Endothelial cell (in vitro differentiated cells): ENCODE measurements around the gene WDFY4. TPM values are rescaled to one million over a fixed set of nuclear protein-coding genes. Genes with fewer than 3 reads are reported as not detected.

ENCODE experiments used
- DNase-seq: peaks from one replicate; pipeline ENCODE4 v3.0.0; 2021; ENCODE audit warnings: low spot score
- H3K27ac Mint-ChIP-seq: one replicate; pipeline ENCODE4 v1.8.0; 2021; ENCODE audit warnings: mixed read lengths, inconsistent platforms; ENCODE audit not compliant: unreplicated experiment
- H3K27me3 Mint-ChIP-seq: one replicate; pipeline ENCODE4 v1.8.0; 2021; ENCODE audit warnings: mild to moderate bottlenecking, moderate library complexity, mixed read lengths, inconsistent platforms; ENCODE audit not compliant: unreplicated experiment
- H3K36me3 Mint-ChIP-seq: one replicate; pipeline ENCODE4 v1.8.0; 2021; ENCODE audit warnings: mild to moderate bottlenecking, low read depth, mixed read lengths, inconsistent platforms; ENCODE audit not compliant: unreplicated experiment
- H3K4me1 Mint-ChIP-seq: one replicate; pipeline ENCODE4 v1.8.0; 2021; ENCODE audit warnings: mild to moderate bottlenecking, mixed read lengths, inconsistent platforms; ENCODE audit not compliant: unreplicated experiment
- H3K4me3 Mint-ChIP-seq: one replicate; pipeline ENCODE4 v1.8.0; 2021; ENCODE audit warnings: mild to moderate bottlenecking, mixed read lengths, inconsistent platforms; ENCODE audit not compliant: unreplicated experiment
- H3K9me3 Mint-ChIP-seq: one replicate; pipeline ENCODE4 v1.8.0; 2021; ENCODE audit warnings: mixed read lengths, inconsistent platforms; ENCODE audit not compliant: unreplicated experiment
- CTCF ChIP-seq: fragments of 200-600 bp; sonication (generic); IDR thresholded peaks from one replicate; pipeline ENCODE4 v1.5.0; 2021; ENCODE audit warnings: antibody characterized with exemption; ENCODE audit not compliant: unreplicated experiment
- total RNA-seq: library from RNA; stranded (reverse); fragmentation: NEBNext Ultra II Directional; extraction: Animal tissue kit (Norgen Biotek cat#: 25700); gene quantifications from one replicate; pipeline ENCODE4 v1.2.1, GENCODE V29; 2021; ENCODE audit not compliant: unreplicated experiment

The WDFY4 gene
- total RNA-seq, 1 donor from 2014 or later = 0.54 TPM

GRCh38 chr10:48733329-48733728, 48.7 kb downstream of the WDFY4 start:
- Mint-ChIP-seq H3K9me3 (no peaks in the 10 kb centered on the region), H3K4me1 (no peaks in the 10 kb centered on the region), H3K36me3 (no peaks in the 10 kb centered on the region), H3K27me3 (no peaks in the 10 kb centered on the region), H3K27ac (no peak overlapping the region), H3K4me3 (no peak overlapping the region)
- DNase-seq = no peak
- no peak for TF ChIP-seq CTCF

DNA sequence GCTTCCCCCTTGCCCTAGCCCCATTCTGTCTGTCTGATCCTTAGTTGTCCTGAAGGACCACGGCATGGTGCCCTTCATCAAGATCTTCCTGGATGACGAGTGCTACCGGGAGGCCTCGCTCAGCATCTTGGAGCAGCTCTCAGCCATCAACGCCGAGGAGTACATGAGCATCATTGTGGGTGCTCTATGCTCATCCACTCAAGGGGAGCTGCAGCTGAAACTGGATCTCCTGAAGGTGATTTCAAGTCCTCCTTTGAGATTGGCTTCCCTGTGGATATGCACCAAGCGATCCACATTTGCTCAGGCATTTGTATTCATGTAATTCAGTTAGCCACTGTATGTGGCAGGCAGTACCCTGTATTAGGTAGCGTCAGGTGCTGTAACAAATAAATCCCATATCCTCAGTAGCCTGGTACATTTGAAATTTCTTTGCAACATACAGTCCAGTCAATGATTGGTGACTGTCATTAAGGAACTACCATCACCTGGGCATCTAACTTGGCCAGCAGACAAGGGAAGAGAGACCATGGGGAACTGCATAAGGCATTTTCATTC, 51.2 kb downstream of the WDFY4 start:
- no peak for TF ChIP-seq CTCF
- Mint-ChIP-seq H3K9me3 (no peaks in the 10 kb centered on the region), H3K4me1 (no peaks in the 10 kb centered on the region), H3K27ac (no peak overlapping the region), H3K36me3 (no peaks in the 10 kb centered on the region), H3K27me3 (no peaks in the 10 kb centered on the region), H3K4me3 (no peak overlapping the region)
- no peak for DNase-seq

DNA sequence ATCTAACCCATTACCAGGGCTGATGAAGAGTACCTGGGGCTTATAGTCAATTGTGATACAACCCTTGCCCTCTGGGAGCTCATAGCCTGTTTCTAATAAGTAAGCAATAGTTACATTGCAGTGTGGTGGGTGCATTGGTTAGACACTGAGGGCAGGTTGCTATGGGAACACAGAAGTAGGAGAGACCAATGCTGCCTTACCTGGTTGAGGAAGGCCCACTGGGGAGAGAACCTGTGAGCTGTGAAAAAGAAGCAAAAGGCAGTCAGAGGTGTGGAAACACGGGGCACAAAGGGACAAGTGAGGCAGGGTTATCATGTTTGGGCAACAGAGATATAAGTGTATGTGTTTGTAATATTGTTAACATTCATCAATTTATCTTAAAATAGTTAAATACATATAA, 51.9 kb downstream of the WDFY4 start:
- Mint-ChIP-seq H3K27me3 (no peaks in the 10 kb centered on the region), H3K36me3 (no peaks in the 10 kb centered on the region), H3K4me1 (no peaks in the 10 kb centered on the region), H3K9me3 (no peaks in the 10 kb centered on the region), H3K4me3 (no peak overlapping the region), H3K27ac (no peak overlapping the region)
- no peak for TF ChIP-seq CTCF
- no peak for DNase-seq

- no peaks in the 10 kb centered on the region for H3K27me3 Mint-ChIP-seq
Observed at GRCh38 chr10:48737886-48738285, 53.2 kb downstream of the WDFY4 start.

GRCh38 chr10:48739170-48739569, 54.5 kb downstream of the WDFY4 start:
- Mint-ChIP-seq H3K27ac (no peak overlapping the region), H3K27me3 (no peaks in the 10 kb centered on the region), H3K9me3 (no peaks in the 10 kb centered on the region), H3K36me3 (no peaks in the 10 kb centered on the region), H3K4me1 (no peaks in the 10 kb centered on the region), H3K4me3 (no peak overlapping the region)
- TF ChIP-seq CTCF = no peak
- DNase-seq = no peak

More at GRCh38 chr10:48737886-48738285, 53.2 kb downstream of the WDFY4 start:
- Mint-ChIP-seq H3K9me3 (no peaks in the 10 kb centered on the region), H3K27ac (no peak overlapping the region), H3K36me3 (no peaks in the 10 kb centered on the region), H3K4me1 (no peaks in the 10 kb centered on the region), H3K4me3 (no peak overlapping the region)
- no peak for TF ChIP-seq CTCF
- no peak for DNase-seq
